Hepatocyte (in vitro differentiated cells): ENCODE results near the gene PLXNA2. TPM values are rescaled to one million over a fixed set of nuclear protein-coding genes. Genes with fewer than 3 reads are reported as not detected.

Experiments
- DNase-seq: peaks from one replicate; pipeline ENCODE4 v3.0.0-alpha.2; 2016; ENCODE audit warnings: low spot score
- H2AFZ ChIP-seq: fragments of 200-600 bp; sonication (generic); 2 replicates; pipeline ENCODE4 v1.6.0; 2016; ENCODE audit warnings: antibody characterized with exemption, mild to moderate bottlenecking
- H3K27ac ChIP-seq: fragments of 200-600 bp; sonication (generic); 2 replicates; pipeline ENCODE4 v1.5.1; 2016; ENCODE audit warnings: mild to moderate bottlenecking
- H3K27me3 ChIP-seq: fragments of 200-600 bp; sonication (generic); 2 replicates; pipeline ENCODE4 v1.6.1; 2016
- H3K36me3 ChIP-seq: fragments of 200-600 bp; sonication (generic); replicated peaks from 2 replicates; pipeline ENCODE4 v1.5.1; 2016; ENCODE audit warnings: low read depth; ENCODE audit not compliant: insufficient read depth
- H3K4me1 ChIP-seq: fragments of 200-600 bp; sonication (generic); 2 replicates; pipeline ENCODE4 v1.5.1; 2016; ENCODE audit warnings: mild to moderate bottlenecking, moderate library complexity; ENCODE audit not compliant: insufficient read depth
- H3K4me2 ChIP-seq: fragments of 200-600 bp; sonication (generic); 2 replicates; pipeline ENCODE4 v1.6.0; 2016
- H3K4me3 ChIP-seq: fragments of 200-600 bp; sonication (generic); 2 replicates; pipeline ENCODE4 v1.5.1; 2016; ENCODE audit warnings: mild to moderate bottlenecking
- H3K79me2 ChIP-seq: fragments of 200-600 bp; sonication (generic); 2 replicates; pipeline ENCODE4 v1.6.0; 2017; ENCODE audit warnings: mild to moderate bottlenecking
- H3K9me2 ChIP-seq: fragments of 200-600 bp; sonication (generic); replicated peaks from 2 replicates; pipeline ENCODE4 v1.6.0; 2017; ENCODE audit warnings: mild to moderate bottlenecking; ENCODE audit not compliant: insufficient read depth
- H3K9me3 ChIP-seq: fragments of 200-600 bp; sonication (generic); 2 replicates; pipeline ENCODE4 v1.5.1; 2016; ENCODE audit warnings: low read depth, mild to moderate bottlenecking
- H4K20me1 ChIP-seq: fragments of 200-600 bp; sonication (generic); 2 replicates; pipeline ENCODE4 v1.6.0; 2016; ENCODE audit warnings: mild to moderate bottlenecking; ENCODE audit not compliant: insufficient read depth, poor library complexity, severe bottlenecking
- EZH2 ChIP-seq: fragments of 200-600 bp; sonication (generic); IDR thresholded peaks from 2 replicates; pipeline ENCODE4 v1.6.1; 2016; ENCODE audit warnings: antibody characterized with exemption, mild to moderate bottlenecking, borderline replicate concordance
- EZH2phosphoT487 ChIP-seq: fragments of 200-600 bp; sonication (generic); IDR thresholded peaks from one replicate; pipeline ENCODE4 v1.6.1; 2018; ENCODE audit warnings: antibody characterized with exemption, mild to moderate bottlenecking, low read depth, moderate library complexity; ENCODE audit not compliant: unreplicated experiment, severe bottlenecking
- WGBS: methylation state at CpG from one replicate; pipeline ENCODE4 v1.1.6; 2016; ENCODE audit warnings: low lambda C conversion rate; ENCODE audit errors: missing lambda C conversion rate; 5-methylcytosine and 5-hydroxymethylcytosine counted together
- polyA plus RNA-seq: library from polyadenylated mRNA; unstranded; fragments of >200 nt; fragmentation: Nextera tagmentation; extraction: Ambion mirVana; gene quantifications from 2 replicates; pipeline ENCODE4 v1.2.1, GENCODE V29; 2016
- total RNA-seq: library from RNA; depleted of rRNA; stranded (reverse); fragments of >200 nt; gene quantifications from 2 replicates; pipeline ENCODE4 v1.2.3, GENCODE V29; 2014
- TF ChIP-seq, protein P1 (sequence below): fragments of 200-600 bp; sonication (generic); IDR thresholded peaks from 2 replicates; pipeline ENCODE4 v1.5.1; 2016; ENCODE audit warnings: antibody characterized with exemption, mild to moderate bottlenecking; ENCODE audit not compliant: poor library complexity

Gene PLXNA2
- total and polyA plus RNA-seq, 2 experiments from 2014 or later, result 9.8 to 13.1 TPM

DNA sequence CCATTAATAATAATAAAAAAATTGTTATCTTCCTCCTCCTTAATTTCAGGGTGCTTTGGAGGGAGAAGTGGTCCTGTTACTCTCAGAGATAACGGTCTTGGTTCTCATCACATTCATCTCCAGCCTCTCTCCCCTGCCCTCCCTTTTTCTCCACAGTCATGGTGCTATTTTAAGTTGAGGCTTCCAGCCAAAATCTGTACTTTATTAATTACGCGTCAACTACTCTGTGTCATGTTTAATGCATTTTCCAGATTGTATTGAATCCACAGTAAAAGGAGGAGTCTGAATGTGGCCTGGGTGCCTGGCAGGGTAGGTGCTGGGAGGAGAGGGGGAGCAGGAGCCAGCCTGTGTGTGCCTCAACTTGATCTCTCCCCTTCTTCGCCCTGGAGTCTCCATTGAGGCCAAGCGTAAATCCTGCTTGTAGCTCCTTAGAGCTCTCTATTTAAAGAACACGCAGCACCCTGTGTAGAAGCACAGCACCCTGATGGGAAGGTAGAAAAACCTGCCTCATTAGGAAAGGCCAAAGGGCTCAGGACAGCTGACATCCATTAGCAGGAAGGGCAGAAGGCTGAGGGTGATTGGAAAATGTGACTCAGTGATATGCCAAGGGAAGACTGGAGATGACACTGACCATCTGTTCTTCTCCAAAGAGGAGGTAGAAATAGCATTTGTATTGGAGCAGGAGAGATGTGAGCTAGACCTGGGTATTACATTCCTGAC, 82.4 kb downstream of the PLXNA2 start:
- no peaks in the 10 kb centered on the region for H3K79me2 ChIP-seq
- DNase-seq, result no peak
- no peak for TF ChIP-seq EZH2phosphoT487
- TF ChIP-seq, protein P1, sequence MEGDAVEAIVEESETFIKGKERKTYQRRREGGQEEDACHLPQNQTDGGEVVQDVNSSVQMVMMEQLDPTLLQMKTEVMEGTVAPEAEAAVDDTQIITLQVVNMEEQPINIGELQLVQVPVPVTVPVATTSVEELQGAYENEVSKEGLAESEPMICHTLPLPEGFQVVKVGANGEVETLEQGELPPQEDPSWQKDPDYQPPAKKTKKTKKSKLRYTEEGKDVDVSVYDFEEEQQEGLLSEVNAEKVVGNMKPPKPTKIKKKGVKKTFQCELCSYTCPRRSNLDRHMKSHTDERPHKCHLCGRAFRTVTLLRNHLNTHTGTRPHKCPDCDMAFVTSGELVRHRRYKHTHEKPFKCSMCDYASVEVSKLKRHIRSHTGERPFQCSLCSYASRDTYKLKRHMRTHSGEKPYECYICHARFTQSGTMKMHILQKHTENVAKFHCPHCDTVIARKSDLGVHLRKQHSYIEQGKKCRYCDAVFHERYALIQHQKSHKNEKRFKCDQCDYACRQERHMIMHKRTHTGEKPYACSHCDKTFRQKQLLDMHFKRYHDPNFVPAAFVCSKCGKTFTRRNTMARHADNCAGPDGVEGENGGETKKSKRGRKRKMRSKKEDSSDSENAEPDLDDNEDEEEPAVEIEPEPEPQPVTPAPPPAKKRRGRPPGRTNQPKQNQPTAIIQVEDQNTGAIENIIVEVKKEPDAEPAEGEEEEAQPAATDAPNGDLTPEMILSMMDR, result no peak
- TF ChIP-seq EZH2, result no peak
- no peaks in the 10 kb centered on the region for H3K9me3 ChIP-seq
- no peak overlapping the region for H2AFZ ChIP-seq
- H4K20me1 ChIP-seq, result no peaks in the 10 kb centered on the region
- no peak overlapping the region for H3K4me3 ChIP-seq
- no peaks in the 10 kb centered on the region for H3K27me3 ChIP-seq
- H3K4me1 ChIP-seq, result peaks cover 60% of the 10 kb centered on the region
- H3K9me2 ChIP-seq, result no peaks in the 10 kb centered on the region
- H3K27ac ChIP-seq, result no peak overlapping the region
- 81% methylated on average over 6 of the region's 6 CpGs for WGBS
- H3K4me2 ChIP-seq, result no peak overlapping the region
- no peaks in the 10 kb centered on the region for H3K36me3 ChIP-seq

DNA sequence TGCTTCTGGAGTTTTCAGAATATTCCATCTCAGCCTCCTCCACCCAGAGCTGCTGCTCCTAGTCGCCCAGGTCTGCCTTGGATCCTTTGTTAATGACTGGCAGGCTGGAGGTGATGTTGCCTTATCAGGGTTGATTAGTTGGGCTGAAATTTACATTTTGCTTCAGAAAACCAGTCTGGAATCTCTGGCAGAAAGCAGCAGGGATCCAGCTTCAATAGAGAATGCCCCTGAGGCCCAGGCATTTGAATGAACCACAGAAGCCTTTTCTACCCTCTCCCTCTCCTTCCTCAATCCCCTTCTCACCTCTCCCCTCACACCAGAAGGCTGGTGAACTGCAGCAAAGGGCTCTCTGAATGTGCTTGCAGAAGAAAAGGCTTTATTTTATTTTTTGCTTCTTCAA, 83.2 kb downstream of the PLXNA2 start:
- TF ChIP-seq, protein P1, result no peak
- TF ChIP-seq EZH2, result no peak
- no peak for TF ChIP-seq EZH2phosphoT487
- Histone ChIP-seq H3K4me2 (no peak overlapping the region), H3K27ac (no peak overlapping the region), H2AFZ (no peak overlapping the region), H3K4me3 (no peak overlapping the region), H3K9me2 (no peaks in the 10 kb centered on the region), H3K4me1 (peaks cover 53% of the 10 kb centered on the region), H3K36me3 (no peaks in the 10 kb centered on the region), H3K9me3 (no peaks in the 10 kb centered on the region), H3K79me2 (peaks cover 3% of the 10 kb centered on the region), H4K20me1 (no peaks in the 10 kb centered on the region), H3K27me3 (no peaks in the 10 kb centered on the region)
- DNase-seq, result no peak
- WGBS, result 79% methylated on average over 1 of the region's 1 CpG

DNA sequence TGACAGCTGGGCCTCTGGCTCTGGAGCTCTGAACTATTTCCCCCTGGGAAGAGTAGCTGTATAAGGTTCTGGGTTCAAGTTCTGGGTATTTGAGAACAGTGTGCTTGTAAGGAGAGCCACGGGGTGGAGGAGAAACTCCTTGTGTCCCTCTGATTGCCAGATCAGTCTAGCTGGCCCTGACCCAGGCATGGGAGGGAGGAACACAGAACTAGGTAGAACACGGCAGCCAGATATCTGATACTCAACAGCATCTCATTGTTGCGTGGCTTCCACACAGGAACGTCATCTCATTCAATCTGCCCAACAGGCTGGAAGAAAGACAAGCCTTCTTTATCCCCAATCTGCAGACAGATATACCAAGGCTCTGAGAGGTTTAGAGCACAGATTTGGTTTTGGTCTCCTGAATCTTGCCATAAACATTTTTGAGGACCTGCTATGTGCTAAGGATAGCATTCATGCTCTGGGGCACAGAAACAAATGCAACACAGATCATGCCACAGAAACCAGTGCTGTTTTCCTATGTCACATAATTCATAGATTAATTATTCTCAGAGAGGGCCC, 83.8 kb downstream of the PLXNA2 start:
- H3K36me3 ChIP-seq, result no peaks in the 10 kb centered on the region
- H2AFZ ChIP-seq, result no peak overlapping the region
- H3K27ac ChIP-seq, result peak overlapping the region; percentile 78
- H3K9me3 ChIP-seq, result no peaks in the 10 kb centered on the region
- H4K20me1 ChIP-seq, result no peaks in the 10 kb centered on the region
- H3K27me3 ChIP-seq, result no peaks in the 10 kb centered on the region
- H3K4me2 ChIP-seq, result no peak overlapping the region
- TF ChIP-seq EZH2phosphoT487, result no peak
- TF ChIP-seq EZH2, result no peak
- TF ChIP-seq, protein P1, result no peak
- 76% methylated on average over 4 of the region's 4 CpGs for WGBS
- no peak overlapping the region for H3K4me3 ChIP-seq
- H3K9me2 ChIP-seq, result no peaks in the 10 kb centered on the region
- peaks cover 51% of the 10 kb centered on the region for H3K4me1 ChIP-seq
- DNase-seq, result no peak
- peaks cover 3% of the 10 kb centered on the region for H3K79me2 ChIP-seq
